T1000 (cell line): ENCODE results near the gene TNPO2.
"Not testable (repeated sequence)": the region's sequence is repeated elsewhere in the genome, so short reads cannot be mapped to it uniquely, and the experiment has no call there.

Experiments used
- DNase-seq: peaks from one replicate; lab custom pipeline; 2025; ENCODE audit warnings: mixed read lengths; lab: John Stamatoyannopoulos, UW

The TNPO2 gene

DNA sequence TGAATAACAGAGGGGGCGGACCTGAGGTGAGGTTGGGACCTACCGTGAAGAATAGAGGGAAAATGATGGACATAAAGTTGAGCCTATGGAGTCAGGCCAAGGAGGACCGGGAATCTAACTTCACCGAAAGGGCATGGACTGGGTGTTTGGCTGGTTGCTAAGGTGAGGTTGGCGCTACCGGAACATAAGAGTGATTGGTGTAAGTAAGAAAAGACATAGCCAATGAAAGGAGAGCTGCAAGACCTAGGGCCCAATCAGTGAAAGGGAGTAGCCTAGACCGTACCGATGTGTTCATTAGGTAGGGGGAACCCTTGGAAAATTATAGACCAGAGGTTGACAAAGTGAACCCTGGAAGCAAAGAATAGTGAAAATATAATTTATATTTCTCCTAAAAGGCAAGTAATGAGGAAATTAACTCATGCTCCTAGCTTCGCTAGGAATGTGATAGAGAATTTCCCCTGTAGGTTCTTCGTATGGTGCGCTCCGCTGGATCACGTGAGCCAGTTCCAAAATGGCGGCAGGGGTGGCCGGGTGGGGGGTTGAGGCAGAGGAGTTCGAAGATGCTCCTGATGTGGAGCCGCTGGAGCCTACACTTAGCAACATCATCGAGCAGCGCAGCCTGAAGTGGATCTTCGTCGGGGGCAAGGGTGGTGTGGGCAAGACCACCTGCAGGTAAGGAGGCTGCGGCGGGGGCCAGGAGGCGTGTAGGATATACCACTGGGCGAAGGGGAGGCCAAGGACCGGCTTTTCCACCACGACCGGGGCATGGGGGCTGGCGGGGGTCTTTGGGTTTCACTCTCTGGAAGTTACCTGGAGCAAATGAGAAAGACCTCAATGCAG lies 13.5 kb upstream of the TNPO2 start, which contains the start of gene GET3:
Gene GET3 (plus strand): TSS at position 503 of the 840 bp plus-strand sequence. CDS start 9 bp downstream, at position 512.
- DNase-seq: peak; percentile 96

DNA sequence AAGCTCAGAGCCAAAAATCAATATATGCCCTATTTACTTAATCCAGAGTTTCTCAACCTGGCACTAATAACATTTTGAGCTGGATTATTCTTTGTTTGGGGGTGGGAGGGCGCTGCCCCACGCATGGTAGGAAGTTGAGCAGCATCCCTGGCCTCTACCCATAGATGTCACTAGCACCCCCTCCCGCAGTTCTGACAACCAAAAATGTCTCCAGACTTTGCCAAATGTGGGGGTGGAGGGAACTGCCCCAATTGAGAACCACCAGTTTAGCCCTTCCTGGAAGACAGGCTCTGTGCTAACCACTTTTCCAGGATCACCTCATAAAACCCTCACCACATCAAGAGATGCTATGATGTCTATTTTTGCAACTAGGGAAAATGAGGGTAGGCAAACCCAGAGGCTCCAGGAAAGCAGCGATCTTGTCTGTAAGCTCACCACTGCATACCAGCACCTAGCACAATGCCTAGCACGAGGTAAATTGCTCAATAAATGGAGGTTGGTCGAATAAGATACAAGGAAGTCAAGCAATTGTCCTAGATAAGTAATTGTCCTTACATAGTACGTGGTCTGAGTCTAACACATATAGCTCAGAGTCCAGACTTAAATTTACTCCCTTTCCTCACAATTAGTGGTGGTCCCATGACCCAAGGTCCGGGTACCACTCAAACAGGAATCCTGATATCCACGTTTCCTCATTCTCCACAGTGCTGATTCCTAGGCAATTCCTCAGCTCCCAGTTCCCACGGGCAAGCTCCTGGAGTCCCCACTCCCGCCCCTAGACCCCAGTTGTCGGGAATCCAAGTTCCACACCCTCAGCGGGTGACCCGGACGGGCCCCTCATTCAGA lies 9.9 kb upstream of the TNPO2 start:
- DNase-seq: no peak

DNA sequence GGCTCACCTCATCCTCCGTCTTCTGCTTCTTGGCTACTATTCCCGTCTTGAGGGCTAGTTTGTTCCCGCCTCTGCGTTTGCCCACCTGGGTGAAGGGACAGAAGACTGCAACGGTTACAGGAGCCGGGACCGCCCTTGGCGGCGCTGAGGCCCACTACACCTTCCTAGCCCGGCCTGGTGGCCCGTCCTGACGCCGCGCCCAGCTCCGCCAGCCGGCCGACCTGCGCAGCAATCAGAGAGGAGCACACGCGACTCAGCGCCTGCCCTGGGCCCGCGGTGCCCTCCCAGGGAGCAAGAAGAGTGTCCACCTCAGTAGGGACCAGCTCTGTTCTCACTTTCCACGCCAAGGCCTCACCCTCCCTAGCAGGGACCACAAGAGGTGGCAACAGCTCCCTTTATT lies 7.6 kb upstream of the TNPO2 start:
- no peak for DNase-seq

DNA sequence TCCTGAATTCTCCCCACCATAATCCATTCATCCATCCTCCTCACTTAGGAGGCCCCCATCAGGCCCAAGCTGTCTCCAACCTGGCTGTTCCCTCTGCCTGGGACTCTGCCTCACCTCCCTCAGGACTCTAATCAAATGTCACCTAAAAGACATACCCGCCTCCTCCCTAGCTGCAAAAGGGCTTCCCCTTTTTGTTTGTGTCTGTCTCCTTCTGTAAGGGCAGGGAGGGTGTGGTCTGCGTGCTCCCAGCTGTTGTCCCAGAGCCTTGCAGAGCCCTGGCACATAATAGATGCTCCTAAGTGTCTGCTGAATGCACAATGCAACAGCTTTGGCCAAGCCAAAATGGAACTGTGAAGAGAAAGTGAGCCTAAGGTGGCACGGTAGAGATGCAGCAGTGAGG lies 6.3 kb upstream of the TNPO2 start:
- DNase-seq: no peak

DNA sequence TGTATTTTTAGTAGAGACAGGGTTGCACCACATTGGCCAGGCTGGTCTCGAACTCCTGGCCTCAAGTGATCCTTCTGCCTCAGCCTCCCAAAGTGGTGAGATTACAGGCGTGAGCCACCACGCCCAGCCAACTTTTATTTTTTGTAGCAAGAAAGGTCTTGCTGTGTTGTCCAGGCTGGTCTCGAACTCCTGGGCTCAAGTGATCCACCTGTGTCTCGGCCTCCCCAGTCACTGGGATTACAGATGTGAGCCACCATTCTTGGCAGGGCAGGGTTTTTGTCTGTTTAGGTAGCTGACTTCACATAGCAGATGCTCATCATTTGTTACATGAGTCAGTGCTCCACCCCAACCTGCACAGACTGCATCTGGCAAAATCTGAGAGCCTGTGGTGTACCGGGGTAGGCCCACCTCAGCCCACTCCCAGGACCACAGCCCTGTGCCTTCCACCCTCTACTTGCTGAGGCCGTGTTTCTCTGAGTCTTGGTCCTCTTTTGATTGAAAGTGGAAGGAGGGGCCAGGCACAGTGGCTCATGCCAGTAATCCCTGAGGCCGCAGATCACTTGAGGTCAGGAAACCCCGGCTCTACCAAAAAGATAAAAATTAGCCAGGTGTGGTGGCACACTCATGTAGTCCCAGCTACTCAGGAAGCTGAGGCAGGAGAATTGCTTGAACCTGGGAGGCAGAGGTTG lies 4.2 kb upstream of the TNPO2 start:
- DNase-seq: no peak

DNA sequence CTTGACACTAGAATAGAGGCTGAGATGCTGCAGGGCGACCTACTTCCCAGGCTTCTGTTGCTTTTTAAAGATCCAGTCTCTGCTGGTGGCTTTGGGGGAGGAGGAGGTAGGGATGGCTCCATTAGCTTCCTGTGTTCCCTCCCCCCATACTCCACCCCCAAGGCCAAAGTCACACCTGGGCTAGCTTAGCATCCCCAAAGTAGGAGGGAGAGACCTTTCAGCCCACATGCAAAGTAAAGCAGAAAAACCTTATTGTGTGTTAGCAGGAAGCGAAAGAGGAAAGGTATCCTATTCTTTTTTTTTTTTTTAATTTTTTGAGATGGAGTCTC lies 3.2 kb upstream of the TNPO2 start:
- no peak for DNase-seq

DNA sequence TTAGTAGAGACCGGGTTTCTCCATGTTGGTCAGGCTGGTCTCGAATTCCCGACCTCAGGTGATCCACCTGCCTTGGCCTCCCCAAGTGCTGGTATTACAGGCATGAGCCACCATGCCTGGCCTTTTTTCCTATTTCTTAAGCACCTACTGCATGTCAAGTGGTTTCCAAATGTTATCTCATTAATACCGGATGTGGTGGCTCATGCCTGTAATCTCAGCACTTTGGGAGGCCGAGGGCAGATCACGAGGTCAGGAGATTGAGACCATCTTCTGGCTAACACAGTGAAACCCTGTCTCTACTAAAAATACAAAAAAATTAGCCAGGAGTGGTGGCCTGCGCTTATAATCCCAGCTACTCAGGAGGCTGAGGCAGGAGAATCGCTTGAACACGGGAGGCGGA lies 1.9 kb upstream of the TNPO2 start:
- DNase-seq: not testable (repeated sequence)

DNA sequence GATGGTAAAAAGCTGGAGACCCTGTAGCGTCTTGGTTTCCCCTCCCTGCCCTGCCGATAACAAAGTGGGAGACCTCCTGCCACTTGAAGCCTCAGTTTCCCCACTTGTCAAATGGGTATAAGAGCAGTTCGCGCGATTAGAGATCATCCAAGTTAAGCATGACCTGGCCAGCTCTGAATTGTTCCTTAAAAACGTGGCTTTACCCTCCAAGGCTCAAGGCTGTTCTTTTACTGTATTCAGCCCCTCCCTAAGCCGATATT lies 421 bp downstream of the TNPO2 start:
- DNase-seq: no peak

DNA sequence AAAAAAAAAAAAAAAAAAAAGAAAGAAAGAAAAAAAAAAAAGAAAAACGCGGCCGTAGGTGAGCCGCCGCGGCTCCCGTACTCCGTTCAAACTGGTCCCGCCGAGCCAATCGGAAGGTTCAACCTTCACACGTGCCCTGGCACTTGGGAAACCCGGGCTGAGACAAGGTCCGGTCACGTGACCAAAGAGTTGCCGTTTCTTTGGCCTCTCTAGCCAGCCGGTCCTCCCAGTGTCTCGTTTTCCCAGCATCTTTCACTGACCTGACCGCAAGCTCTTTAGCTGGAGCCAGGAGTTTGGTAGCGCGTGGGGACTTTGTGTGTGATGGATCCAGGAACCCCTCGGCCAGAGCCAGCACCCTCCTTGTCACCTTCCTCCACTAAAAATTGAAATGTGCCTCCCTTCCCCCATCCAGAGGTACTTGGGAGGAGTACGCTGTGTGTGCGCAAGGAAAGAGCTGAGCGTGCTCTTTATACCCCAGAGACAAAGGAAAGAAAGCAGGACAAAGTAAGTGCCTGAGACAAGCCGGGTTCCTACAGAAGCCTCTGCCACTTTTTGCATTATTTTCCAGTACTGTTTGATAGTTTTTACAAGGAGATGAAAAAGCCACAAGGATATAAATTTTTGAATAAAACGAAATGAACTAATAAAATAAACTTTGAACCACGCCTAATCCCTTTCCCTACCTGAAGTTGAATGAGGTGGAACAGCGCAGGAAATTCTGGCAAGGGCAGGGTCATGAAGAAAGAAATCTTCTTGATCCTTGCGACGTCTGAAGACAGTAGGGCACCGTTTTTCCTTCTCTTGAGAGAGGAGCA lies 959 bp downstream of the TNPO2 start:
- peak; percentile 91 for DNase-seq

DNA sequence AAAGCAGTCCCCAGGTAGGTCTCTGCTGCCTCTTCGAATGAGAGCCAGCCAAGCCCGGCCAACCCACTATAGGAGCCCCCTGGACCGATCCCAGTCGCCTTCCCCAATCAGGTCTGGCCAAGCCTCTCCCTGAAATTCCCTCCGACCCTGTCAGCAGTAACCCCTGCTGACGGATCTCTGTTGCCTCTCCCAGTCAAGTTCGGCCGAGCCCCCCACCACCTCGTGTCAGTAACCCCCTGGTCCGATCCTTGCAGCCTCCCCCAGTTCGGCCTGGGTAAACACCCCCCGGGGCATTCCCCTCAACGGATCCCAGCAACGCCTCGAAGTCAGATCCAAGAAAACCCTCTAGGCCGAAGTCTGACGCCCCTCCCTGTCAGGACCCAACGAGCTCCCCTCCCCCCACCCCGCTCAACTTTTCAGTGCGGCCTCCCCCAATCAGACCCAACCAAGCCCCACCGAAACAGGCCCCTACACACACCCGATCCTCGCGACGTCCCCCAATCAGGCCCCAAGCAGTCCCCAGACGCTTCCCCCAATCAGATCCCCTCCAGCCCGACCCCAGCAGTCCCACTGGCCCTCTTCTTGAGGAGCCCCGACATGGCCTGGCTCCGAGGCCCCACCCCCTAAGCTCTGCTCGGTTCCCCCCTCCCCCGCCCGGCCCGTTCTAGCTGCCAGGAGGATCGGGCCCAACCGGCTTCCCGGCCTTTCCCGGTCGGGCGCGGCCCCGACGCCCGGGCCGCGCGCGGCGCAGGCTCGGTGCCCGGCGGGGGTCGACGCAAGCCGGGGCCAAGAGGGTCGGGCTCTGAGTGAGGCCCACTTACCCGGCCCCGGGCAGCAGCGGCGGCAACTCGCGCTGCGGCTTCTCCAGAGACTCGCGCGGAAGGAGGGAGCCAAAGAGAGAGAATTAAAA lies 1.8 kb downstream of the TNPO2 start:
- peak; percentile 39 for DNase-seq

DNA sequence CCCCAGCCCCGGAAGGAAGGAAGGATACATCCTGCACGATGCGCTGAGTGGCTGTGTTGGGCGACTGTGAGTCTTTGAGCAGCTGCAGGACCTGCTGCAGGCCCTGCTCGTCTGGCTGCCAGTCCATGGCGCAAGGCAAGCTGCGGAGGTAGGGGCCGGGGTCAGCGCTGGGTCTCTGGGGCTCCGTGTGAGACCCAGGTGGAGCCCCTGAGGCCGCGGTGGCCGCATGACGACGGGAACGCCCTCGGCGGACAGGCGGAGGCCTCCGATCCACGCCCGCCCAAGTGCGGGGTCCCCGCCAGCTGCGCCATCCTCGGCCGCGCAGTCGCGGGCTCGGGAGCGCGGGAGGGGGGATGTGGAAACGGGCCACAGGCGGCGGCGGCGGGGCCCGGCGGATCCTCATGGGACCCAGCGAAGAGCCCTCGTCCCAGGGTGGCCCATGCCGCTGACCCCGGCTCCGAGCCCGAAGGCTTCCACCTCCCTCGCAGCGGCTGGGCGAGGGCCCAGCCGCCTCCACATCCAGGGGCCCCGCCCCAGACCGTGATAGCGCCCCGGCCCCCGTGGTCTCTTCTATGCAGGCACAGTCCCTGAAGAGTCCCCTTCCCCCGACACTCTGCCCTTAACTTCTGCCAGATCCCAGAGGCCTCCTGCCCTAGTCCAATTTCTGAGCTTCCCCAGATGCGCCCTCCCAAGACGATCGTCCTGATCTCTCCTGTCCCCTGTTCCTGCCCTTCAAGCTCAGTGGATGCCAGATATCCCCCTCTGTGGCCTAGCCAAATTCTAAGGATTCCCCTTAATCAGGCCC lies 2.7 kb downstream of the TNPO2 start:
- DNase-seq: no peak

DNA sequence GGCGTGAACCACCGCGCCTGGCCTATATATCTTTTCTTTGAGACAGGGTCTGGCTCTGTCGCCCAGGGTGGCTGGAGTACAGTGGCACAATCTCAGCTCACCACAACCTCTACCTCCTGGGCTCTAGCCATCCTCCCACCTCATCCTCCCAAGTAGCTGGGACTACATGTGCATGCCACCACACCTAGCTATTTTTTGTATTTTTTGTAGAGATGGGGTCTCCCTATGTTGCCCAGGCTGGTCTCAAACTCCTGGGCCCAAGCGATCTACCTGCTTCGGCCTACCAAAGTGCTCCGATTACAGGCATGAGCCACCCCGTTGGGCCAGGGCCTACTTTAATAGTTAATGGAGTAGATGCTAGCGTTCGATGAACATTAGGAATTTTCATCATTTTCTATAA lies 3.4 kb downstream of the TNPO2 start:
- DNase-seq: no peak

DNA sequence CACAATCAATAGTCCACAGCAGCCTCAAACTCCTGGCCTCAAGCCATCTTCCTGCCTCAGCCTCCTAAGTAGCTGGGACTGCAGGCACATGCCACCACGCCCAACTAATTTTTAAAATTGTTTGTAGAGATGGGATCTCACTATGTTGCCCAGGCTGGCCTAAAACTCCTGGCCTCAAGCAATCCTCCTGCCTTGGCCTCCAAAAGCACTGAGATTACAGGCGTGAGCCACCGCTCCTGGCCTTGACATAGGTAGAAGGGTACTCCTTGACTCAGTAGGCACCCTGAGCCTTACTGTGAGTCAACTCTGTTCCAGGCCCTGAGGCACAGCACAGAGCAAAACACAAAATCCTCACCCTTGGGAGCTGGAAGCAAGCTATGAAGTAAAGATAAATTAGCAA lies 7.8 kb downstream of the TNPO2 start:
- DNase-seq: no peak

DNA sequence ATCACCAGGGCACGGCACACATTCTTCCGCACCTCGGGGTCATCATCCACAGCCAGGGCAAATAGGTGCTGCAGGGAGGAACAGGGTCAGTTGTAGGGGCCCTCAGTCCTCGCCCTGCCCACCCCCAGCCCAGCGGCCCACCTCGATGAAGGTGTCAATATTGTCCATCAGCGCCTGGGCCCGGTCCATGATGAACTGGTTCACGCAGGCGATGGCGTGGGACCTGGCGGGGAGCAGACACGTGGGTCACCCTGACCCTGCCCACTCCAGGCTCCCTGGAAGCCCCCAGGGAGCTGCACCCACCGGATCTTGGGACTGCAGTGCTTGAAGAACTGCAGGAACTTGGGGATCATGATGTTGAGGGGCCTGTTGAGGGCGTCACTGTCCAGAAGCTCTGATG lies 8.6 kb downstream of the TNPO2 start:
- DNase-seq: no peak

DNA sequence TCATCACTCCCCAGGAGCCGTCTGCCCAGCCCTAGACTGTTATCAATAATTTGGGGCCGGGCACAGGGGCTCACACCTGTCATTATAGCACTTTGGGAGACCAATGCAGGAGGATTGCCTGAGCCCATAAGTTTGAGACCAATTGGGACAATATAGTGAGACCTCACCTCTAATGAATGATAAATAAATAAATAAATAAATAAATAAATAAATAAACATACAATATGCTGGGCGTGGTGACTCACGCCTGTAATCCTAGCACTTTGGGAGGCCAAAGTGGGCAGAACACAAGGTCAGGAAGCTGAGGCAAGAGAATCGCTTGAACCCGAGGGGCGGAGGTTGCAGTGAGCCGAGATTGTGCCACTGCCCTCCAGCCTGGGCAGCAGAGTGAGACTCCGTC lies 10.4 kb downstream of the TNPO2 start:
- not testable (repeated sequence) for DNase-seq

DNA sequence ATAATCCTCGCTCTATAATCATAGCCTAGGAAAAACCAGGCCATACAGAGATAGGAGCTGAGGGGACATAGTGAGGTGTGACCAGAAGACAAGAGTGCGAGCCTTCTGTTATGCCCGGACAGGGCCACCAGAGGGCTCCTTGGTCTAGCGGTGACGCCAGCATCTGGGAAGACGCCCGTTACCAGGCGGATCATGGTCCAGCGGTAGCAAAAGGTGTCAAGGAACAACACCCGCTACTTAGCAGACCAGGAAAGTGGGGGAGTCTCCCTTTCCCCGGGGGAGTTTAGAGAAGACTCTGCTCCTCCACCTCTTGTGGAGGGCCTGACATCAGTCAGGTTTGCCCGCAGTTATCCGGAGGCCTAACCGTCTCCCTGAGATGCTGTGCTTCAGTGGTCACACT lies 11.7 kb downstream of the TNPO2 start:
- not testable (repeated sequence) for DNase-seq

DNA sequence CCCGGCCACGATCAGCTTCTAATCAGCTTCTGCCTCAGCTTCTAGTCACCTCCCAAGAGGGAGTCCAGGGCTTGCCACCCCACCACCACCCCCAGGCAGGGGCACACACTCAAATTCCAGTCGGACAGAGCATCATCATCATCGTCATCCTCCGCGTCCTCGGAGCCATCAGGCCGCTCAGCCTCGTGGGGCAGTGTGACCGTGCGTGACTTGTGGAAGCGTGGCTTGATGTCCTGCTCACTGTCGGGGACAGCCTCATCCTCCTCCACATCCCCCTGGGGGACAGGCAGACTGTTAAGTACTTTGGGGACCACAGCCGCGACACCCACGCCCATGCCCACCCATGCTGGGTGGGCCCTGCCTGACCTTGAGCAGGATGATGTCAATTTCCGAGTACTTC lies 12.5 kb downstream of the TNPO2 start:
- no peak for DNase-seq

DNA sequence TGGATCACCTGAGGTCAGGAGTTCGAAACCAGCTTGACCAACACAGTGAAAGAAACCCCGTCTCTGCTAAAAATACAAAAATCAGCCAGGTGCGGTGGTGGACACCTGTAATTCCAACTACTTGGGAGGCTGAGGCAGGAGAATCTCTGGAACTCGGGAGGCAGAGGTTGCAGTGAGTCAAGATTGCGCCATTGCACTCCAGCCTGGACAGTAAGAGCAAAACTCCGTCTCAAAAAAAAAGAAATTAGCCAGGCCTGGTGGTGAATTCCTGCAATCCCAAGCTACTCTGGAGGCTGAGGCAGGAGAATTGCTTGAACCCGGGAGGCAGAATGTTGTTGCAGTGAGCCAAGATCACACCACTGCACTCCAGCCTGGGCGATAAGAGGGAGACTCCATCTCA lies 15.1 kb downstream of the TNPO2 start:
- DNase-seq: no peak

DNA sequence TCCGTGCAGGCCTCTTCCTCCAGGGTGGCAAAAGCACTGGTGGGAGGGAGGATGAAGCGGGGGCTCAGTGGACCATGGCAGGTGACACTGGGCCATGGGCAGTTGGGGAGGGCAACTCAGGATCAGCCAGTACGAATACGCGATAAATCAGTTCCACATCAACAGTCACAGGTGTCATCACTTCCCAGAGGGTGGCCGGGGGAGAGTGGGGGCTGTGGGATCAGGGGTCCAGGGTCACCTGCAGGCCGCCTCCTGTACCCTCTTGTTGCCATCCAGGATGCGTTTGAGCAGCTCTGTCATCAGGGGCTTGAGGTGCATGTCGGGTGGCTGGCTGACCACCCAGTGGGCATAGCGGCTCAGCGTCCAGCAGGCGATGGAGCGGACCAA lies 17.4 kb downstream of the TNPO2 start:
- no peak for DNase-seq

DNA sequence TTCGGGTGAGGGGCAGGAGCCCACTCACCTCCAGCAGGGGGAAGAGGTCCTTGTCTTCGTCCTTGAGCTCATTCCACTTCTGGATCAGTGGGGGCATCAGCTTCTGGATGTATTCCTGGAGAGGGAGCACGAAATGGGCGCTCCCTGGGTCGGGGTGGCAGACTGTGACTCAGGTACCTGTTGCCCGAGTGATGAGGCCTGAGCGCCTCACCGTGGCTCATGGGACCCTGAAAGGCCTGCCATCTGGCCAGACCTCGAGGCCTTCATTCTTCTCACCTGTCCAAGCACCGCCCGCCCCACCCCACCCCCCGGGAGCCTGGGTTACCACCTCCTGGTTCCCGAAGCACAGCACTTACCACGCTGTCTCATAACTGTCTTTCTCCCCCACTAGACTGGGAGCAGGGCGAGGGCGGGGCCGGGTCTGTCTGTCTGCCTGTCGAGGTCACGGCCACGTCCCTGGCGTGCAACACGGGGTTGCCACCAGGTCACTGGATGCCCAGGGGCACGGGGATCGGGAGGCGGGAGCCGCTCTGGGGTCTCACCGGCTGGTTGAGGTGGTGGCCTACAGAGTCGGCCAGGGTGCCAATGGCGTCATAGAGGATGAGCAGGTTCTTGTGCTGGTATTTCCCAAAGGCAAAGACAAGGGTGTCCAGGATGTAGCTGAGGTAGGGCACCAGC lies 17.9 kb downstream of the TNPO2 start:
- DNase-seq: no peak
